Retinal pigment epithelial cell (primary cell): ENCODE data around the gene COL26A1.

Source experiments
- DNase-seq: peaks from one replicate; pipeline ENCODE4 v3.0.0-alpha.2; 2010; ENCODE audit warnings: low read depth
- H3K4me3 ChIP-seq: 2 replicates; pipeline ENCODE4 v1.5.1; 2011; ENCODE audit warnings: mild to moderate bottlenecking, low read length, control low read depth, moderate library complexity
- TF ChIP-seq, protein P1 (sequence below): conservative IDR thresholded peaks from 2 replicates; pipeline ENCODE4 v1.5.1; 2011; ENCODE audit warnings: low read depth, low read length, control low read depth, inconsistent platforms

COL26A1 gene

DNA sequence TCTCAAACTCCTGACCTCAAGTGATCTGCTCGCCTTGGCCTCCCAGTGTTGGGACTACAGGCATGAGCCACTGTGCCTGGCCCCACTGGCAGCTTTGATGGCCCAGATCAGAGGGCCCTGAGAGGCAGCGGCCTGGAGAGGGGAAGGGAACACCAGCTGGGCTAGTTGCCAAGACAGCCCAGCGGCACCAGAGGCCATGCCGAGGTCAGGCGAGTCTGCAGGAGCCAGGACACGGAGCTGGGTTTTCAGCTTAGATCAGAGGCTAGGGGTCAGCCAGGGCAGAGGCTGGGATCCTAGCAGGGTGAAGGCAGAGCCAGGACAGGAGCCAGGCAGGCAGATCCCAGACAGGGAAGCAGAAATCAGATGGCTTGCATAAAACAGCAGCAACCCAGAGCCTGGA, 173.6 kb downstream of the COL26A1 start:
- H3K4me3 ChIP-seq, result no peak overlapping the region
- DNase-seq, result no peak
- TF ChIP-seq, protein P1, sequence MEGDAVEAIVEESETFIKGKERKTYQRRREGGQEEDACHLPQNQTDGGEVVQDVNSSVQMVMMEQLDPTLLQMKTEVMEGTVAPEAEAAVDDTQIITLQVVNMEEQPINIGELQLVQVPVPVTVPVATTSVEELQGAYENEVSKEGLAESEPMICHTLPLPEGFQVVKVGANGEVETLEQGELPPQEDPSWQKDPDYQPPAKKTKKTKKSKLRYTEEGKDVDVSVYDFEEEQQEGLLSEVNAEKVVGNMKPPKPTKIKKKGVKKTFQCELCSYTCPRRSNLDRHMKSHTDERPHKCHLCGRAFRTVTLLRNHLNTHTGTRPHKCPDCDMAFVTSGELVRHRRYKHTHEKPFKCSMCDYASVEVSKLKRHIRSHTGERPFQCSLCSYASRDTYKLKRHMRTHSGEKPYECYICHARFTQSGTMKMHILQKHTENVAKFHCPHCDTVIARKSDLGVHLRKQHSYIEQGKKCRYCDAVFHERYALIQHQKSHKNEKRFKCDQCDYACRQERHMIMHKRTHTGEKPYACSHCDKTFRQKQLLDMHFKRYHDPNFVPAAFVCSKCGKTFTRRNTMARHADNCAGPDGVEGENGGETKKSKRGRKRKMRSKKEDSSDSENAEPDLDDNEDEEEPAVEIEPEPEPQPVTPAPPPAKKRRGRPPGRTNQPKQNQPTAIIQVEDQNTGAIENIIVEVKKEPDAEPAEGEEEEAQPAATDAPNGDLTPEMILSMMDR, result no peak

- TF ChIP-seq, protein P1, result no peak
- no peak overlapping the region for H3K4me3 ChIP-seq
- DNase-seq, result no peak
These were observed 174.0 kb downstream of the COL26A1 start for GRCh38 chr7:101536668-101537067.

- TF ChIP-seq, protein P1, result no peak
- H3K4me3 ChIP-seq, result no peak overlapping the region
- no peak for DNase-seq
These were observed 174.5 kb downstream of the COL26A1 start for GRCh38 chr7:101537205-101537604.

GRCh38 chr7:101537935-101538595, 175.4 kb downstream of the COL26A1 start:
- DNase-seq, result no peak
- TF ChIP-seq, protein P1, result no peak
- no peak overlapping the region for H3K4me3 ChIP-seq

DNA sequence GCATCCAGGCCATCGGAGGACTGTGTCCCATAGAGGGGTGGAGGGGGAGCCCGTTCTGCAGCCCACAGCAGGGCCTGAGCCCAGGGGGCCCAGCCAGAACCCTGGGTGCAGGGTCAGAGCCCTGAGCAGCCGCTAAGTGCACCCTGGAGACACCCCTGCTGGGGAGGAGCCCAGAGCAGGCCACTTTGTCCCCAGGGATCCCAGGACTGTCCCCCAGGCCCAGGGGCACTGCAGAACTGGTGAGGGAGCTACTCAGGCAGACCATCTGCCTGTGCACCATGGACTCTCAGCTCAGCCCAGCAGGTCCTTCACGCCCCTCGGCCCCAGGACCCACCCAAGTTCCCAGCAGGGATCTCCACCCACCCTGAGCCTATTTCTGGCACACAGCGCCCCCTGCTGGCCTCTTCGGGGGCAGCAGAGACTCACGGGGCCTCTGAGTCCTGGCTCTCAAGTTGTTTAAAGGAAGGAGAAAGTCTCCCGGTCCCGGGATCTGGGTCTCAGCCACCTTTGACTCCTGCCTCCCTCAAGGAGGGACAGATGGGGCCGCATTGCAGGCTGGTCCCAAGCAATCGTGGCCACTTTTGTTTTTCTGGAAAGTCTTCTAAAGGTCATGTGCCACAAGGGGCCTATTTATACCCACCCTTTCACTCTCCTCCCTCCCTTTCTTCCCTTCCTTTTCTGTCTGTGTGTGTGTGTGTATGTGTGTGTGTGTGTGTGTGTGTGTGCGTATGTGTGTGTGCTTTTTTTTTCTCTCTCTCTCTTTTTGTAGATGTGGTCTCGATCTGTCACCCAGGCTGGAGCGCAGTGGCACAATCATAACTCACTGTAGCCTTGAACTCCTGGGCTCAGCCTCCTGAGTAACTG, 176.2 kb downstream of the COL26A1 start:
- H3K4me3 ChIP-seq, result no peak overlapping the region
- TF ChIP-seq, protein P1, result peak; percentile 89
- DNase-seq, result no peak

GRCh38 chr7:101539784-101540183, 177.1 kb downstream of the COL26A1 start:
- TF ChIP-seq, protein P1, result no peak
- H3K4me3 ChIP-seq, result no peak overlapping the region
- DNase-seq, result no peak
